ENCODE measurements around the gene SH2D7.

SH2D7 gene

DNA sequence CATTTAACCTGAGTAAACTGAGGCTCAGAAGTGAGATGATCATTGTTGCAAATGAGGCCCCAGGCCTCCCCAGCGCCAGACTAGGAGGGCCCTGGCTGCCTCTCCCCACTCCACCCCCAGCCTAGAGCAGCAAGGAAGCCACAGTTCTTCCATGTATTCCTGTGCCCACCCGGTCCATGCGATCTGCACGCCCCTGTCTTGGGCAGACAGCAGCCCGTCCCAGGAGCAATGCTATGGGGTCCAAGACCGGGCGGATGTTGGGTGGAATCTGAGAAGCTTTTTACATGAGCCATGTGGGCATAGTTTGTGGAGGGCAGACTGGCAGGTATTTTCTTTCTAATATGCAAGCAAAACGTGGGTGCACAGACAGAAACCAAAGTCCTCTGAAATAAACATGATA, 15.1 kb downstream of the SH2D7 start:
- DNase-seq: no peak

DNA sequence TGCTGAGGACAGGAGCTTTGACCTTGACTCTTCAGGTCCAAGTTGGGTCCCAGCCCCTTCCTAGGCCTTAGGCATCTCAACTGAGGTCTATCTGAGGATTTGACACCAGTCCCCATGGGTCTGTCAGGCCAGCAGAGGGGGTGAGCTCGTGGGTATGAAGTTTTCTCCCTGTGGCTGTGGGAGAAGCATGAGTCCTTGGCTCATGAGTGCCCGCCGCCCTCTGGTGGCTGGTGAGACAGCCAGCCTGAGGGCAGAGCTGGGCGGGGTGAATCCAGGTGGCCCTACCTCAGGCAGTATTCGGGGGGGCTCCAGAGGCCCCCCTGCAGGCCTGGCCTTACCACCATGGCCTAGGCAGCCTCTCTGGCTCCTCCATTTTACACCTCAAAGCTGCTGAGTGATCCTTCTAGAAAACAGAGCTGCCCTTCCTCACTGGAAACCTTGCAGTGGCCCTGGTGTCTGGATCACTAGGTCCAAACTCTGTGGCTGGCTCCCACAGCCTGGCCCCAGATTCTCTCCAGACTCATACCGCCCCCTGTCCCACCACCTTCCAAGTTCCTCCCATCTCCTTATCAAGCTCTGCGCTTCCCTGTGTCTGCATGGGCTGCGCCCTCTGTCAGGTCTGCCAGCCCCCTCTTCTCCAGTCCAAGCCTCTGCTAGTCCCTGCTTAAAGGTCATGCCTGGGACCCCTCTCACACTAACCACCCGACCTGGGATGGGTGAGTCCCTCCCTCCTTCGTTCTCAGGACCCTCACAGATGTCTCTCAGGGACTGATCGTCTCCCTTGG, 16.1 kb downstream of the SH2D7 start:
- peak; percentile 64 for DNase-seq

DNA sequence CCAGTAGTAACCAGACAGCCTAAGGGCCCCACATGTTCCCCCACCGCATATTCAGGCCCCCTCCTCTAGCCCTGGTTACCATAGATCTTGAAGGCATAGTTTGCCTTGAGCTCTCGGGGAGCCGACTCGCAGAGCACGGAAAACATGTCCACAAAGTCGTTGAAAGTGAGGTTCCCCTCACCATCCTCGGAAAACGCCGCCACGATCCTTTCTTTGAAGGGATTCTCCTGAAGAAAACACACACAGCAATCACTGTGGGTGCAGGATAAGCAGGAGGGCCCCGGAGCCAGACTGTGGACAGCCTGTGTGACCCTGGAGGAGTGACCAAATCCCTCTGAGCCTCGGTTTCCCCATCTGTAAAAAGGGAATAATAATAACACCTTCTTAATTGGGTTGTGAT, 16.8 kb downstream of the SH2D7 start:
- no peak for DNase-seq

DNA sequence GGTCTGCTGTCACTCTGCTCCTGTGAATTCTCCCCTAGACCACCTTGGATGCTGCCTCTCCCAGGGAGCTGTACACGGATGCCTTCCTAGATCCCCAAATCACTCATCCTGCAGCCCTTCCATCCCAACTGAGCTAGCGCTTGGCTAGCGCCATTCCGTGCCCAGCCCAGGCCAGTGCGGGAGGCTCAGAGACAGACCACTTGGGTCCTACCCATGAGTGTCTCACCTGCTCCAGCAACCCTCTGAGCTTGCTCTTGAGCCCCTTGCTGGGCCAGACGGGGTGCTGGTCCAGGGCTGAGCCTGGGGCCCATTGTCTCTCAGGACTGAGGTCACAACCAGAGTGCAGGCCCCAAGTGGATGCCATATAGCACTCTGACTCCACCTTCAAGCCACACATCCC, 17.7 kb downstream of the SH2D7 start:
- DNase-seq: no peak

DNA sequence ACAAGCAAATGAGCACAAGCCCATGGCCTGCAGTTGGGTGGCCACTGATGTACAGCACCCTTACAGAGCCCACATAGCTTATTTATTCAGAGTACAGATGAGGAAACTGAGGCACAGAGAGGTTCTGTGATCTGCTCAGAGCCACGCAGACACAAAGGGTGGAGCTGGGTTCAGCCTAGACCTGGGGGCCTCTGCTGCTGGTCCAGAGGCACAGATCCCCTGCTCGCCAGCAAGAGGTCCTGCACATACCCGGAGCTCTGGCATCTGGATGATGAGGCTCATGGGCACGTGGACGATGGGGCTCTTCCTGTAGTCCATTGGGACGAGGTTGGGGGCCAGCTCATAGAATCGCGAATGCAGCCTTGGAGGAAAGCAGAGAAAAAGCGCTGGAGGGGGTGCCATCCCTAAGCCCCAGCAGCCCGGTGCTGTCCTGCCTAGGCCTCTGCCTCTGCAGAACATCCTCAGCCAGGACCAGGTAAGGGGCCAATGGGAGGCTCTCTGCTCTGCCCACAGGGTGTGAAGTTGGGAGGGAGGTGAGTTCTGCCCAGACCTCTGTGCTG, 18.6 kb downstream of the SH2D7 start:
- no peak for DNase-seq

DNA sequence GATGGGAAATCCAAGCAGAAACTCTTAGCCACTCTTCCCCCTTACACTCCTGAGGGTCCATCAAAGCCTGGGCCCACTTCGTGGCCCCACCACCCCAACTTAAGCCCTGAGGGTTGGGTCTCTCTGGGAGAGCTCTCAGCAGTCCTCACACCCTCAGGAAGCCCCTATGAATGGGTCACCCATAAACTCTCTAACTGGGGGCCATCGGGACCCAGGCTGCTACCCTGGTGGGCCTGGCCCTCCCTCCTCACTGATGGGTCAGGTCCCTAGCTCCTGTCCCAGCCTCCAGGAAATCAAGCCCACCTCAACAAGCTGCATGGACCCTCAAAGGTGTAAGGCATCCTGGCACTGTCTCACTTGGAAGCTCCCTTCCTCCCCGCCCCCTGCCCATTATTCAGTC, 19.4 kb downstream of the SH2D7 start:
- no peak for DNase-seq

DNA sequence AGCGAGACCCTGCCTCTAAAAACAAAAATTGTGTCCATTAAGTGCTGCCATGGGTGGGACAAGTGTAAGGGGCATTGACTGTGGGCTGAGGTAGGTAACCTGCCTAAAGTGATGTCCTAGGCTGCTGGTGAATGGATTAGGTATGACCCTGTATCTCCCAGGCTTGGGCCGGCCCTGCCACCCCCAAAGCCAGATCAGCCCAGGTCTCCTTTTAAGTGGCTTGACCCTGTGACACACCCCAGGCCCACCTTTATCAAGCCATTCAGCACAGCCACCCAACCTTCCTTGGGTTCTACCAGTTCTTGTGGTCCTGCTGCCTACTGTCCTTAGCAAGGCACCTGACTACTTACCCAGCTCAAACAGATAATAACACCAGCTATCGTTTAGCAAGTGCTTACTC, 20.2 kb downstream of the SH2D7 start:
- no peak for DNase-seq

DNA sequence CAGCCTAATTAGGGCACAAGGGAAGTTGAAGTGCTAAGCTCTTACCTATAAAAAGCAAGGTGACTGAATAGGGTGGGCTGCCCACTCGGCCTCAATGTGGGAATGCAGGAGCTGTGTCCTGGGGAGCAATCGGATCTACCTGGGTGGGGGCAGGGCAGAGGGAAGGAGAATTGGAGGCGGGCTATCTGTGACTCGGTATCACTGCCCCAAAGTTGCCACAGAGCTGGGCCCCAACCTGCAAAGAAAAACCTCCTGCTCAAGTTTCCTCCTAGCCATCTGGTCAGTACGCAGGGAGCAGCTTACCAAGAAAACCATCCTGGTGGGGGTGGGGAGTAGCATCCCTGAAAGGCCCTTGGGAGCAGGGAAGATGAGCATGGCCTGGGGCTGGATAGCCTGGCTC, 28.2 kb downstream of the SH2D7 start:
- DNase-seq: no peak

DNA sequence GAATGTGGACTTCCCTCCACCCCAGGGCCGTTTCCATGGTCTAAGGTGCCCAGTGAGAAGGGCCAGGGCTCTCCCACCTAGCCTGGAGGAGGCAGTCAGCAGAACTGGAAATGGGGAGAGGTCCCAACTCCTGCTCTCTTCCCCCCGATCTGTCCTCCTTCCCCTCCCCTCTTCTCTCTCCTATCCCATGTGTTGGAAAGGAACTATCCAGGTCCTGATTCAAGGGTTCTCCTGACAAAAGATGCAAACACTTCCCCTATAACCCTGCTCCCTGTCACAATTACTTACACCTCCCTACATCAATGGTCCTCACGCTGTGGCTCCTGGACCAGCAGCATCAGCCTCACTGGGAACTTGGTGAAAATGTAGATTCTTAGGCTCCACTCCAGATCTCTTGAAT, 32.9 kb downstream of the SH2D7 start:
- DNase-seq: no peak

DNA sequence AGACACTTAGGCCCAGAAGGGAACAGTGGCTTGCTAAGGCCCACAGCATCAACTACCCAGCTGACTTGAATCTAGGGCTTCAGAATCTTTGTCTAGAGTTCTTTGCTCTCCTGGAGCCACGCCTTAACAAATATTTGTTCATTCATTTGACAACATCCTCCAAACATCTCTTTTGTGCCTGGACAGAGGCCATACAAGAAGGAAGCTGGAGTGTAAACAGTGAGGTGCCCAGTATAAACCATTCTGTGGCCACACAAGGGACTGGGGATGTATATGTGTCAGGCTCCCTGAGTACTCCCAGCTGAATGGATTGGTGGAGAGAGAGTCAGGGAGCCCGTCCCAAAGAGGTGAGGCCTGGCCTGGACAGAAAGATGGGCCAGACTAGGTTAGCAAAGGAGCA, 35.5 kb downstream of the SH2D7 start:
- DNase-seq: no peak

DNA sequence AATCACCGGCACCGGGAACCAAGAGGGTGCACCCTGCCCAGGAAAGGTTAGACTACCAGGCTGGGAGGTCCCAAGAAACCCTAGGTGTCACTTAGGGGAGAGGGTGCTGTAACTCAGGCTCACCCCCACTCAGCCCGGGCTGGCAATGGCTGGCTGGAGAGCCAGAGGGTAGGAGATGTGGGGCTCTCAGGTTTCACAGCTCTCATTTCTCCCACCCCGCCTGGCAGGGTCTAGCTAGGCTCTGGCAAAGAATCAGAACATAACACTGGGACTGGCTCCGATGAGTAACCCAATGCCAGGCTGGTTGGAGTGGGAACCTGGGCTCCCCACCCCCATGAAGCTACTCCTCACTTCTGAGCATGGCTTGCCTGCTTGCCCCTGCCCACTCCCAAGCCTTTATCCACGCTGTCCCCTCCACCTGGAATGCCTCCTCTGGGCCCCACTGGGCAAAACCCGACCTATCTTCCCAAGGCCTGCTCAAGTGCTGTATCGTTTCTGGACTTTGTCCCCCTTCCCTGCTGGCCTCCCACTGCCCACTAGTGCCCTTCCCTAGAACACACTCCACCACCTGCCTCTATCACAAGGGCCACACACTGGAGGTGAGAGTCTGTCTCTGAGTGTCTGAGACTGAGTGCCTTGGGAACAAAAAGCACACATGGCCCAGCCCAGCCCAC, 36.9 kb downstream of the SH2D7 start:
- no peak for DNase-seq

DNA sequence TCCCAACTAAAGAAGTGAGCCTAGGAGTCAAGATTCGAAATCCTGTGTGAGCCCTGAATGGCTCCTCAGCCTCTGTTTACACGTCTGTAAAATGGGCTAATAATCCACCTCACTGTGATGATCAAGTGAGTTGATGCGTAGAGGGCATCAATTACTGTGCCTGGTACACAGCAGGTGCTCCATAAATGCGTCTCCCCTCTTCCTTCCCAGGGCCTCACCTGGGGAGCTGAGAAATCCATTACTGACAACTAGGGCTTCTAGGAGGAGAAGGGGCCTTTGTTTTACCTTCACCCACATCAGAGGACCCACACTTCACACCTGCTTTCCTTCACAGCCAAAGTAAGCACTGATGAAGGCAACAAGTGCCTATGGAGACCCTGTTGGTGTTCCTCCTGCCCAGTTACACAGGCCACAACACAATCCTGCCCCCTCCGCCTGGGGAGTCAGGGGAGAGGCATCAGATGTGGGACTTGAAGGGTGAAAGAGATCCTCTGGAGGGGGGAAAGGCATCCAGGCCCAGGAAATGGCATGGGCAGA, 37.5 kb downstream of the SH2D7 start:
- DNase-seq: no peak

DNA sequence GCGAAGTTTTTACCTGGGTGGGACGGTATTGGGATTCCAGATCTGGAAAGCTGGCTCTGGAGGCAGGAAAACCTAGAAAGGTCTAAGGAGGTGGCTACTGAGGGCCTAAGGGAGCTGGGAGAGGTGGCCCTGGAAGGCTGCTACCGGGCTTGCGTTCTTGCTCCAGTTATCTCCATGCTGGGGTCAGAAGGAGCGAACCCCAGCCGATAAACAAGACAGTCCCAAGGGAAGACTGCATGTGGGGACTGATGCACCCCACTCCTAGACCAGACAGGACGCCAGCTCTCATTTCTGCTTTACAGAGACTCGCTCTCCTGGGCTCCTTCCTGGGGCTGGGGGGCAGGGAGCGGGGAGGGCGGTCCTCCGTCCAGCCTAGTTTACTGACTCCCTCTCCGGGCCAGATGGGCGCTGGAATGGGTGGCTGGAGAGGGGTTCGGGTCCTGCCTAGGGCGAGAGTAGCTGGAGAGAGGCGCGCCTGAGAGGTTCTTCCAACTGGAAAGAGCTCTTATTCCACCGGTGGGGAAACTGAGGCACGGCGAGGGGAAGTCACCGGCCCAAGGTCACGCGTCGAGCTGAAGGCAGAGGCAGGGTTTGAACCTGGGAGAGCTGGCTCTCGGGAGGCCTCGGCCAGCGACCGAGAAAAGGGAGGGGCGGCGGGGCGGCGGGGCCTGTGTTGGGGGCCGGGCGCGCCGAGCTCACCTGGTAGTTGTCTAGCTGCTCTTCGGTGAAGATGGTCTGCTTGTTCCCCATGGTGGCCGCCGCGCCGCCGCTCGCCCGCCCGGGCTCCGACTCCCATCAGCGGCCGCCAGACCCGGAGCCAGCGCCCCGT, 38.3 kb downstream of the SH2D7 start:
- DNase-seq: no peak

DNA sequence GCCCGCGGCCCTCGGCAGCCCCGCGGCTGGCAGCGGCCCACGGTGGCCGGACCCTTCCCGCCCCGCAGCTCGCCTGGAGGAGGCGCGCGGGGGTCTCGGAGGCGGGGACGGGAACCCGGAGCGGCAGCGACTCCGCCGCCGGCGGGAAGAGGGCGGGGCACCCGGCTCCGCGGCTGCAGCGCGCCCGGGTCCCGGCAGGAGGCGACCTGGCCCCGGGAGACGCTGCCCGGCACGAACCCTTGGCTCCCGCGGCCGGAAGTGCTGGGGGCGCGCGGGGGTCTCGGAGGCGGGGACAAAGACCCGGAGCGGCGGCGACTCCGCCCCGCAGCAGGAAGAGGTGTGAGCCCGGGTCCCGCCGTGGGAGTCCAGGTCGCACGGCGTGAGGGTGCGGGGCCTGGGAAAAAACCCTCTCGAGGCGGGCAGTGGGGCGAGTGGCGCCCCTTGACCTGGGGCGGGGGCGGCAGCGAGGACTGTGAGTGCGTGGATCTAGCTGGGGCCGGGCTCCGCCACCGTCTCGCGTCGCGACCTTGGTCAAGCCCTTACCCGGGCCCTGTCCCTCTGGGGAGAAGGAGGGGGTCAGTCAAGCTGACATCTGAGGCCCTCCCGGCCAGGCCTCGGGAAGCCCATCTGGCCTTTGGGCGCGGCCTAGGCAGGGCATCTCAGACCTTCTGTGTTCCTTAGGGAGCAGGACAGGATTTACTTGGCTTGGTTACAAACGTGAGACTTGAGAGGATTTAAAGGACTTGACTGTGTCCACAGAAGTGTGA, 39.1 kb downstream of the SH2D7 start, which contains the start of gene CIB2:
Gene CIB2 (minus strand): TSS at position 151 of the 767 bp plus-strand sequence. CDS start 230 bp downstream, outside the sequence.
- no peak for DNase-seq

DNA sequence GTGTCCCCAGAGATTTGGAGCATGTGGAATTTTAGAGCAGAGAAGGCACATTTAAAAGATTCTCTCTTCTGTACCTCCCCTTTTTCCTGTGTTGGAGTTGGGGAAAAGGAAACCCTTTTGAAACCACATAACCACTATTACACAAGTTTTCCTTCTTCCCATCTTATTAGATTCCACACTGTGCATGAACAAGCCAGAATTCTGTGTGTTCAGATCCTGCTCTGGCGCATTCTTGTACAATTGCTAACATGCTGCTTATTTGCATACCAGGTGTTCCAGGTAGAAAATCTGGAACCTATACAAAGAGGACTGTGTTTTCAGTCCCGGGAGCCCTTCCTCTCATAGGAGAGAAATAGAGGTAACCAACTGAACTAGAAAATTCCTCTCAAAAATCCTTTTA, 41.4 kb downstream of the SH2D7 start:
- no peak for DNase-seq

DNA sequence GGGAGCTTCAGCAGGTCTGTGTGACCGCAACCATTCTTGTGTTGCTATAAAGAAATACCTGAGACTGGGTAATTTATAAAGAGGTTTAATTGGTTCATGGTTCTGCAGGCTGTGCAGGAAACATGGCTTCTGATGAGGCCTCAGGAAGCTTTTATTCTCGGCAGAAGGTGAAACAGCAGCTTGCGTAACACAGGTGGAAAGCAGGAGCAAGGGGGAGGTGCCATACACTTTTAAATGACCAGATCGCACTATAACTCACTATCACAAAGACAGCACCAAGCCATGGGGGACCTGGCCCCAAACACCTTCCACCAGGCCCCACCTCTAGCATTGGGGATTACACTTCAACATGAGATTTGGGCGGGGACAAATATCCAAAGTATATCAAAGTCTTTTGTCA, 47.2 kb downstream of the SH2D7 start:
- DNase-seq: no peak

DNA sequence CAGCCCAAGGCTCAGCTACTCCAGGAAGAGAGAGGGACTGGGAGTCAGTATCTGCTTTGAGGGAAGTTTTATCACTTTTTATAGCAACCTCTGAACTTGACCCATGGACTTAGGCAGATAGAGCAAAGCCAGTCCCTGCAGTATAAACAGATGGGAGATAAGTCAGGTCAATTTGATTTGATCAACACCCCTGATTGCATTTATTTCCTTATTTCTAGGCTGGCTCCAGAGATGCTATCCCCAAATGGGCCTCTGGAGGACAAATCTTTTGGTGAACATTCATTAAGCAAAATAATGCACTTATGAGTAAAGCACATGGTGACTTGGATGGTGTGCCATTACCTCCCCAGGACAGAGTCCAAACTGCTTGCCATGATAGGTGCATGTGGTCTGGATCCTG, 47.9 kb downstream of the SH2D7 start:
- DNase-seq: no peak

DNA sequence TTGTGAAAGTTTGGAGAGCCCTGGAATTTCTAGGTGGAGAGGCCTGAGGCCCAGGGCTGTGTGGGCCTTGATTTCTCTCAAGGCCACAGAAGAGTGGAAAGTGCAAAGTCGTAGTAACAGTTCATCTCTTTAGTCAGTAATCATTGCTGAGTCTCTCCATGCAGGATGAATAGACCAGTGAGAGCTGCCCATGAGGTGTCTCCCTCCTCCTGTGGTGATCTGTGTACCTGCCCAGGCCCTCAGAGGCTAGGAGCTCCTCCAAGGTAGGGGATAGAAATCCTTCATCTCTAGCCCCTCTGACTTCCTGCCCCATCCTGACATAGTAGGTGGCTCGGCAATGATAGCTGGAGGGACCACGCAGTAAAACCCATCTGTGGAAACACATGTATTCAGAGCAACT, 50.0 kb downstream of the SH2D7 start:
- no peak for DNase-seq

DNA sequence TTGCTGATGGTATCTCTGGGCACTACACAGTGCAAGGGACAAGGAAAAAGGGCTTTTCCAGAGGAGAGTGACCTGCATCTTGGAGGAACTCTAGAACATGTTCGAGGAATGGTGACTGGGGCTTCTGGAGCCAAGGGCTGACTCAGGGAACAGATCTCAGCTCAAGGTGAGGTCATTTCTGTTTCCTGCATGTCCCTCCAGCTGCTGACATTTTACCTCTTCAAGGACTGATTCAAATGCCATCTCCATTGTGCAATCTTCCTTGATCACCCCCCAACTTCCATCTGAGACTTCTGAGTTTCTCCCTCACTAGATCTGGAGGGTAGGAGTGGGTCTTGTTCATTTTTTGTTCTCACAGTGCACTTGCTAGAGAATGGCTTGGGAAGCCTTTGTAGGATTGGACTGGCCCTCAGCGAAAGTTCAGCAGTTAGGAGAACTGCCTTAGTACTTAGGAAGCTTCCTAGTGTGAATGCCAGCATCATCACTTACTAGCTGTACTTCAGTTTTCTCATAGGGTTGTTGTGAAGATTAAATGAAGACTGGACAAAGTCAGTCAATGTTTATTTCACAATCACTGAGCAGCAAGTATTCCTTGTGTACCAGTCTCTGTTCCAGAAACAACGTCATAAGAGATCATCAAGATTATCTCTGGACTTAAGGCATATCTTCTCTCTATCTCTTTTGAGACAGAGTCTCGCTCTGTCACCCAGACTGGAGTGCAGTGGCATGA, 54.2 kb downstream of the SH2D7 start:
- DNase-seq: no peak

DNA sequence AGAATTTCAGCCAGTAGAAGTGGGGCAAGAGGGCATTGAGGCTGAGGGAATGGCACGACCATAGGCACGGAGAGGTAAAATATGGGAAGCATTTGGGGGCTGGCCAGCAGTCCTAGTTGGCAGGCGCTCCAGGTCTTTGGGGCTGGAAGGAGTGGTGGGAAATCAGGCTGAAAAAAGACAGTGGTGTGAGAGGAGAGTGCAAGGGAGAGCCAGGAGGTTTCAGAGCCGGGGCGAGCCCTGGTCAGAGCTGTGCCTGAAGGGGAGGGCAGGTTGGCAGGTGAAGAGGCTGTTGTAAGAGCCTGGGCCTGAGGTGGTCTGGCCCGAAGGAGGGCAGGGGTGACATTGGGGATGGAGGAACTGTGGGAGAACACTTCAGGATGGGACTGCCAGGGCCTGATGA, 55.2 kb downstream of the SH2D7 start:
- no peak for DNase-seq

DNA sequence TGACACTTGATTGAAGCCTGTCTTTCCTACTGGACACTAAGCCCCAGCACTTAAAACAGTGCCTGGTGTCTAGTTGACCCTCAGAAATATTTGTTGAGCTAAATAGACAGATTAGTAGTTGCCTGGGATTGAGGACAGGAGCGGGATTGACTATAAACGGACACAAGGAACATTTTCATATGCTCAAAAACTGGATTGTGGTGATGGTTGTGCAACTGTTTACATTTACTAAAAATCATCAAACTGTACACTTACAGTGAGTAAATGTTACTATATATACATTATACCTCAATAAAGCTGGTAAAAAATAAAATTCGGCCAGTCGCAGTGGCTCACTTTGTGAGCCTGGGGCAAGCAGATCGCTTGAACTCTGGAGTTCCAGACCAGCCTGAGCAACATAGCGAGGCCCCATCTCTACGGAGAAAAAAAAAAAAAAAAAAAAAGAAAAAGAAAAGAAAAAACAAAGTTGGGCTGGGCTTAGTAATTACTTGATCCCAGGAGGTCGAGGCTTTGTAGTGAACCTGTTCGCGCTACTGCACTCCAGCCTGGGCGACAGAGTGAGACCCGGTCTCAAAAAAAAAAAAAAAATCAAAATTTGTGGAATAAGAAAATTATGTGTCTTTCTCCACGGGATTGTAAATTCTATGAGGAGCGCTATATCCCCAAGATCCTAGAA, 56.2 kb downstream of the SH2D7 start:
- no peak for DNase-seq

Measured in NCI-H2107 (cell line).